ENCODE data around the gene SLC45A1. TPM values are rescaled to one million over a fixed set of nuclear protein-coding genes. Genes with fewer than 3 reads are reported as not detected.

The SLC45A1 gene
- total and polyA plus RNA-seq, 2 donors (not counting 1 experiment from before 2014, with no cell fraction given) = 0.54 to 0.64 TPM

GRCh38 chr1:8344893-8345507, 27.1 kb downstream of the SLC45A1 start:
- Histone ChIP-seq H4K20me1 (ENCODE audit: control insufficient read depth, insufficient read depth, low read length, poor library complexity, severe bottlenecking) (no peaks in the 10 kb centered on the region), H2AFZ (ENCODE audit: insufficient read depth, low read depth, low read length, poor library complexity, severe bottlenecking) (no peak overlapping the region), H3K9me3 (ENCODE audit: control extremely low read depth in 1 of 3, control insufficient read depth in 2 of 3, insufficient read depth in 1 of 3, low read length in 2 of 3) (no peaks in the 10 kb centered on the region), H3K36me3 (replicated peaks in 1 of 2; ENCODE audit: control extremely low read depth in 1 of 2, control insufficient read depth in 1 of 2, extremely low read depth in 1 of 2, insufficient read depth in 2 of 2, low read length in 1 of 2) (no peaks in the 10 kb centered on the region), H3K9ac (ENCODE audit: low read length) (no peak overlapping the region), H3K4me3 (ENCODE audit: control extremely low read depth in 1 of 5, extremely low read depth in 1 of 5, insufficient read depth in 1 of 5, low read depth in 2 of 5, low read length in 4 of 5) (no peak overlapping the region), H3K27me3 (replicated peaks in 1 of 4; ENCODE audit: control extremely low read depth in 1 of 4, control insufficient read depth in 3 of 4, insufficient read depth in 4 of 4, low read length in 3 of 4) (peaks cover 0 to 3% (median 0%) of the 10 kb centered on the region in 4 experiments), H3K4me1 (ENCODE audit: control insufficient read depth in 2 of 2, insufficient read depth in 2 of 2, low read length in 2 of 2) (peaks cover 3% of the 10 kb centered on the region in 2 donors), H3K27ac (ENCODE audit: low read length in 2 of 2) (no peak overlapping the region), H3K4me2 (replicated peaks; ENCODE audit: low read depth, low read length, poor library complexity, severe bottlenecking) (no peak overlapping the region), H3K79me2 (ENCODE audit: control insufficient read depth, insufficient read depth, low read length) (no peaks in the 10 kb centered on the region)
- TF ChIP-seq, protein P1, sequence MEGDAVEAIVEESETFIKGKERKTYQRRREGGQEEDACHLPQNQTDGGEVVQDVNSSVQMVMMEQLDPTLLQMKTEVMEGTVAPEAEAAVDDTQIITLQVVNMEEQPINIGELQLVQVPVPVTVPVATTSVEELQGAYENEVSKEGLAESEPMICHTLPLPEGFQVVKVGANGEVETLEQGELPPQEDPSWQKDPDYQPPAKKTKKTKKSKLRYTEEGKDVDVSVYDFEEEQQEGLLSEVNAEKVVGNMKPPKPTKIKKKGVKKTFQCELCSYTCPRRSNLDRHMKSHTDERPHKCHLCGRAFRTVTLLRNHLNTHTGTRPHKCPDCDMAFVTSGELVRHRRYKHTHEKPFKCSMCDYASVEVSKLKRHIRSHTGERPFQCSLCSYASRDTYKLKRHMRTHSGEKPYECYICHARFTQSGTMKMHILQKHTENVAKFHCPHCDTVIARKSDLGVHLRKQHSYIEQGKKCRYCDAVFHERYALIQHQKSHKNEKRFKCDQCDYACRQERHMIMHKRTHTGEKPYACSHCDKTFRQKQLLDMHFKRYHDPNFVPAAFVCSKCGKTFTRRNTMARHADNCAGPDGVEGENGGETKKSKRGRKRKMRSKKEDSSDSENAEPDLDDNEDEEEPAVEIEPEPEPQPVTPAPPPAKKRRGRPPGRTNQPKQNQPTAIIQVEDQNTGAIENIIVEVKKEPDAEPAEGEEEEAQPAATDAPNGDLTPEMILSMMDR (IDR thresholded peaks at IDR 0.05) = no peak
- no peak for TF ChIP-seq EZH2 (IDR thresholded peaks at IDR 0.05; ENCODE audit: borderline replicate concordance, insufficient read depth, low read depth, low read length, poor library complexity, severe bottlenecking)
- Mint-ChIP-seq H3K9me3 (ENCODE audit: insufficient read depth) (no peaks in the 10 kb centered on the region), H3K4me1 (peaks cover 4% of the 10 kb centered on the region), H3K4me3 (no peak overlapping the region), H3K27me3 (peaks cover 8% of the 10 kb centered on the region), H3K27ac (no peak overlapping the region)
- POLR2A ChIA-PET = no interaction called here
- ATAC-seq (ENCODE audit: low read depth) = no peak
- DNase-seq = no peak
- intact Hi-C loops (cut with micrococcal nuclease) = no loop called here
- 89% methylated on average over 10 of the region's 10 CpGs for WGBS (ENCODE audit: insufficient coverage)
- CTCF ChIA-PET = interaction anchor here (8.5 kb wide), 1 partner anchor 329 kb away, joined by 182 read pairs; no protein-coding TSS in a partner anchor

GRCh38 chr1:8345621-8346415, 27.9 kb downstream of the SLC45A1 start:
- intact Hi-C loops (cut with micrococcal nuclease) = no loop called here
- H3K27me3 ChIP-seq (replicated peaks in 1 of 4; ENCODE audit: control extremely low read depth in 1 of 4, control insufficient read depth in 3 of 4, insufficient read depth in 4 of 4, low read length in 3 of 4) = peaks cover 0 to 3% (median 0%) of the 10 kb centered on the region in 4 experiments
- H3K9ac ChIP-seq (ENCODE audit: low read length) = no peak overlapping the region
- Mint-ChIP-seq H3K27ac (no peak overlapping the region), H3K9me3 (ENCODE audit: insufficient read depth) (no peaks in the 10 kb centered on the region), H3K27me3 (peaks cover 8% of the 10 kb centered on the region), H3K4me1 (peaks cover 4% of the 10 kb centered on the region), H3K4me3 (no peak overlapping the region)
- H3K4me1 ChIP-seq (ENCODE audit: control insufficient read depth in 2 of 2, insufficient read depth in 2 of 2, low read length in 2 of 2) = peaks cover 3% of the 10 kb centered on the region in 2 donors
- no peak overlapping the region for H3K4me2 ChIP-seq (replicated peaks; ENCODE audit: low read depth, low read length, poor library complexity, severe bottlenecking)
- no peak overlapping the region for H3K4me3 ChIP-seq (ENCODE audit: control extremely low read depth in 1 of 5, extremely low read depth in 1 of 5, insufficient read depth in 1 of 5, low read depth in 2 of 5, low read length in 4 of 5)
- no peak overlapping the region for H2AFZ ChIP-seq (ENCODE audit: insufficient read depth, low read depth, low read length, poor library complexity, severe bottlenecking)
- TF ChIP-seq EZH2 (IDR thresholded peaks at IDR 0.05; ENCODE audit: borderline replicate concordance, insufficient read depth, low read depth, low read length, poor library complexity, severe bottlenecking) = no peak
- TF ChIP-seq, protein P1 (IDR thresholded peaks at IDR 0.05) = no peak
- no peaks in the 10 kb centered on the region for H3K36me3 ChIP-seq (replicated peaks in 1 of 2; ENCODE audit: control extremely low read depth in 1 of 2, control insufficient read depth in 1 of 2, extremely low read depth in 1 of 2, insufficient read depth in 2 of 2, low read length in 1 of 2)
- whole genome bisulfite sequencing (ENCODE audit: insufficient coverage) = 86% methylated on average over 17 of the region's 18 CpGs
- no peaks in the 10 kb centered on the region for H3K9me3 ChIP-seq (ENCODE audit: control extremely low read depth in 1 of 3, control insufficient read depth in 2 of 3, insufficient read depth in 1 of 3, low read length in 2 of 3)
- ChIA-PET POLR2A (no interaction called here), CTCF (interaction anchor here (0.6 to 8.5 kb wide), 4 partner anchors 329 to 1767 kb away, joined by 3 to 182 read pairs (median 4); no protein-coding TSS in a partner anchor)
- H3K79me2 ChIP-seq (ENCODE audit: control insufficient read depth, insufficient read depth, low read length) = no peaks in the 10 kb centered on the region
- ATAC-seq (ENCODE audit: low read depth) (no peak), DNase-seq (no peak)
- no peaks in the 10 kb centered on the region for H4K20me1 ChIP-seq (ENCODE audit: control insufficient read depth, insufficient read depth, low read length, poor library complexity, severe bottlenecking)
- H3K27ac ChIP-seq (ENCODE audit: low read length in 2 of 2) = no peak overlapping the region
